Measurements from ENCODE around the gene ITGAV.

The ITGAV gene

DNA sequence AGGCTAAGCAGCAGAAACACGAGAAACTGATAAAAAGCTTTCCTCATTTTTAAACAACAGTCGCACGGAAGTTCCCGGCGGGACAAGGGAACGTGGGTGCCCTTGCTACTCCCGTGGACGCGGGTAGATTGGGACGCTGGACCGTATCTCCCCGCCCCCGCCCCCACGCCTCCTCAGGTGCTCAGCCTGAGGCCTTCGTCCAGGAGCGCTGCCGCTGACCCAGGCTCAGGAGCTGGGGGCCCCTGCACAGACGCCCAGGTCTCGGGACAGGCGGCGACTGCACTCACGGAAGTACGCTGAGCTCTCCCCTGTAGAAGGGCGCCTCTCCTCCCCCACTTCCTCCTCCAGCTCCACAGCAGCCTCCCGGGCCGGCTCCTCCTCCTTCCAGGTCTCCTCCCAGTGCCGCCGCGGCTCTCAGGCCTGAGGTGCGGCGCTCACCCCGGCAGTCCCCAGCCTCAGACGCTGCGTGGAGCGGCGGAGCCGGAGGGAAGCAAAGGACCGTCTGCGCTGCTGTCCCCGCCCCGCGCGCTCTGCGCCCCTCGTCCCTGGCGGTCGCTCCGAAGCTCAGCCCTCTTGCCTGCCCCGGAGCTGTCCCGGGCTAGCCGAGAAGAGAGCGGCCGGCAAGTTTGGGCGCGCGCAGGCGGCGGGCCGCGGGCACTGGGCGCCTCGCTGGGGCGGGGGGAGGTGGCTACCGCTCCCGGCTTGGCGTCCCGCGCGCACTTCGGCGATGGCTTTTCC is at the start of gene ITGAV:
ITGAV (plus strand) TSS at position 445 of the 738 bp plus-strand sequence; CDS start at position 728, 283 bp downstream.
- TF ChIP-seq CTCF (IDR thresholded peaks at IDR 0.05), result peak; percentile 5

GRCh38 chr2:186540941-186541340 is 48.9 kb upstream of the ITGAV start:
- Histone ChIP-seq H3K27me3 (ENCODE audit: control insufficient read depth, insufficient read depth, low read length) (no peaks in the 10 kb centered on the region), H3K4me1 (no peaks in the 10 kb centered on the region), H3K4me3 (ENCODE audit: low read depth, low read length) (no peak overlapping the region), H3K79me2 (no peaks in the 10 kb centered on the region), H3K9me3 (ENCODE audit: control insufficient read depth, low read length) (no peaks in the 10 kb centered on the region), H3K36me3 (ENCODE audit: control insufficient read depth, insufficient read depth, low read length) (no peaks in the 10 kb centered on the region), H3K4me2 (ENCODE audit: low read length) (no peak overlapping the region), H3K9ac (no peak overlapping the region), H2AFZ (no peak overlapping the region), H3K27ac (no peak overlapping the region)
- no peak for TF ChIP-seq CTCF (IDR thresholded peaks at IDR 0.05)

More for the DNA sequence above, at the start of gene ITGAV:
- H3K36me3 ChIP-seq (ENCODE audit: control insufficient read depth, insufficient read depth, low read length), result no peaks in the 10 kb centered on the region
- no peaks in the 10 kb centered on the region for H3K27me3 ChIP-seq (ENCODE audit: control insufficient read depth, insufficient read depth, low read length)
- peak within 1 kb of the TSS; percentile 98 for H2AFZ ChIP-seq
- peaks cover 8% of the 10 kb centered on the region for H3K4me1 ChIP-seq
- H3K9me3 ChIP-seq (ENCODE audit: control insufficient read depth, low read length), result no peaks in the 10 kb centered on the region
- H3K4me3 ChIP-seq (ENCODE audit: low read depth, low read length), result peak within 1 kb of the TSS; percentile 84
- H3K79me2 ChIP-seq, result peaks cover 3% of the 10 kb centered on the region
- H3K4me2 ChIP-seq (ENCODE audit: low read length), result peak within 1 kb of the TSS; percentile 89
- peak within 1 kb of the TSS; percentile 70 for H3K9ac ChIP-seq
- H3K27ac ChIP-seq, result peak within 1 kb of the TSS; percentile 90

- Histone ChIP-seq H3K4me2 (ENCODE audit: low read length) (no peak overlapping the region), H3K27ac (no peak overlapping the region), H3K9me3 (ENCODE audit: control insufficient read depth, low read length) (no peaks in the 10 kb centered on the region), H3K4me1 (no peaks in the 10 kb centered on the region), H3K9ac (no peak overlapping the region), H2AFZ (no peak overlapping the region), H3K79me2 (no peaks in the 10 kb centered on the region), H3K27me3 (ENCODE audit: control insufficient read depth, insufficient read depth, low read length) (no peaks in the 10 kb centered on the region), H3K36me3 (ENCODE audit: control insufficient read depth, insufficient read depth, low read length) (no peaks in the 10 kb centered on the region), H3K4me3 (ENCODE audit: low read depth, low read length) (no peak overlapping the region)
- TF ChIP-seq CTCF (IDR thresholded peaks at IDR 0.05), result no peak
These were observed 47.9 kb upstream of the ITGAV start for GRCh38 chr2:186542002-186542401.

DNA sequence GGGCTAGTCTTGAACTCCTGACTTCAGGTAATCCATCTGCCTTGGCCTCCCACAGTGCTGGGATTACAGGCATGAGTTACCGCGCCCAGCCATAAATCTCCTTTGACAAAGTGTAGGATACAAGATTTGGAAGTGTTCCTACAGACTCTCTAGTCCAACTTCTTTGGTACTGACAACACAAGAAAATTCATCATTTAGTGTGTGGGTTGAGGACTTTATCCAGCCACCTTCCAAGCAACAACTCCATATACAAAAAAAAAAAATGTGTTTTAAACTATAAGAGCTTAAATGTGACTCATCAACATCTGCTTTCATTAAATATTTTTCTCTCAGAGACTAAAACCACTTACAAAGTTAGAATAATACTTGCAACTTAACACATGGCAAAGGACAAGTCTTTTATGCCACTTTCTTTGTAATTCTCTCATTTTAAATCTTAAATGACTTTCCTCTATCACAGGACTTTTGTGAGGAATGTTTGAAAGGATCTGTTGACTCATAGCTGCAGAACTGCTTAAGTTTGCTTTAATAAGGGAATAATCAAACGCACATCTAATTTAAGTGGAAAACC is 46.2 kb upstream of the ITGAV start:
- Histone ChIP-seq H3K4me2 (ENCODE audit: low read length) (no peak overlapping the region), H3K4me3 (ENCODE audit: low read depth, low read length) (no peak overlapping the region), H3K9ac (no peak overlapping the region)

More for the DNA sequence above, 46.2 kb upstream of the ITGAV start:
- H3K36me3 ChIP-seq (ENCODE audit: control insufficient read depth, insufficient read depth, low read length), result no peaks in the 10 kb centered on the region
- no peaks in the 10 kb centered on the region for H3K79me2 ChIP-seq
- H3K27me3 ChIP-seq (ENCODE audit: control insufficient read depth, insufficient read depth, low read length), result no peaks in the 10 kb centered on the region
- H2AFZ ChIP-seq, result no peak overlapping the region
- no peaks in the 10 kb centered on the region for H3K9me3 ChIP-seq (ENCODE audit: control insufficient read depth, low read length)
- H3K4me1 ChIP-seq, result no peaks in the 10 kb centered on the region
- no peak for TF ChIP-seq CTCF (IDR thresholded peaks at IDR 0.05)
- H3K27ac ChIP-seq, result no peak overlapping the region

Data from parathyroid adenoma (tissue), 2 donors.